HTERT RPE-1 (cell line): Measurements from ENCODE around the gene MRGPRF.
"Not testable (repeated sequence)": the region's sequence is repeated elsewhere in the genome, so short reads cannot be mapped to it uniquely, and the experiment has no call there.

Experiments used
- in situ Hi-C: fragments of 300-500 bp; cut with MboI; formaldehyde crosslinking; loops from 4 replicates; pipeline ENCODE4 v1.14.3; 2020; ENCODE audit warnings: low sequenced_read_pairs

Gene MRGPRF

DNA sequence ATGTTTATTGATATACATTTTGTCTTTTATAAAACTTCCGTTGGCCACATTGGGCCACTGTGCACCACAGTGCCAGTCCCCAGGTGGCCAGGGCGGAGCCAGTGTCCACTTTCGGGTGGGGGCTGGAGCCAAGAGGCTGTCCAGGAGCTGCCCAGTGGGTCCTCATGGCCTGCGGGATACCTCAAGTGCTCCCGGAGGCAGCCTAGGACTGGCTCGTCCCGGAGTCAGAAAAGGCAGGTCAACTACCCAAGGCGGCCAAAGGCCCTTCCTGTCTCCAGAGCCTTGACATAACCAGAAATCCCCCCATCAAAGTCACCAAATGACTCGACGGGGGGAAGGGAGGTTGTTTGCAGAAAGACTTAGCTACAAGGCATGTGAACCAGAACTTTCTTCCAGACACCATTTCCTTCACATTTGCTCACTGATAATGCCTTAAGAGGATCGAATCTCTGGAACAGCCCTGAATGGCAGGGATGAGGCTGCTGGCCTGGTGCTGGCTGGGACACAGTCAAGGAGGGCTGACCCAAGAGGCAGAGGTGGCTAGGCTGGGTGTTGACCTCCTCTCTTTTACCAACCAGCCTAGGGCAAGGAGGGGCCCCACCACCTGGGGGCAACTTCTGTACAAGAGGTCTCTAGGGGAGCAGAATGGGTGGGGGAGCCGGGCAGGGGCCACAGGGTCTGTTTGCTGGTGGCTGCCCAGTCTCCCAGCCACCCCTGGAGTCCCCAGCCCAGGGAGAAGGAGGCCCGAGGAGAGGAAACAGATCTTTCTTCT, 8.4 kb downstream of the MRGPRF start:
- in situ Hi-C loops: no loop called here

DNA sequence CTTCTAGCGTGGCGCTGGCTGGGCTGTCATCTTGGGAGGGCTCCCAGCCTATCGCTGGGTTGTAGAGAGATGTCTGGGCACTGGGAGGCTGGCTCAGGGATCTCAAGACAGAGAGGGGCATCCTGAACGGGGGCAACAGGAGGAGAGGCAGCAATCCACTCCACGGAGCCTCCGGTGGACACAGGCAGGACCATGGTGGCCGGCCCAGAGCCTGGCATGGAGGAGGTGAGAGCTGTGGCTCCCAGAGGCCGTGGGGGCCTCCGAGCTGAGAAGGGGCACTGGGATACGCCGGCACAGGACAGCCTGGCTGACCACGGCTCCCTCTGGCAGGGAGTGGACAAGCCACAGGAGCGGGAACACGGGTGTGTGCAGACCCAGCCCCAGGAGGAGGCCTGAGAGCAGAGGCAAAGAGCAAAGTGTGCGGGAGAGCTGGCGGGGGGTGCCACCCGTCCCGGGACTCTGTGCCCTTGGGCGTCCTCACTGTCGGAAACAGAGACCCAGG, 9.1 kb downstream of the MRGPRF start:
- in situ Hi-C loops: no loop called here

DNA sequence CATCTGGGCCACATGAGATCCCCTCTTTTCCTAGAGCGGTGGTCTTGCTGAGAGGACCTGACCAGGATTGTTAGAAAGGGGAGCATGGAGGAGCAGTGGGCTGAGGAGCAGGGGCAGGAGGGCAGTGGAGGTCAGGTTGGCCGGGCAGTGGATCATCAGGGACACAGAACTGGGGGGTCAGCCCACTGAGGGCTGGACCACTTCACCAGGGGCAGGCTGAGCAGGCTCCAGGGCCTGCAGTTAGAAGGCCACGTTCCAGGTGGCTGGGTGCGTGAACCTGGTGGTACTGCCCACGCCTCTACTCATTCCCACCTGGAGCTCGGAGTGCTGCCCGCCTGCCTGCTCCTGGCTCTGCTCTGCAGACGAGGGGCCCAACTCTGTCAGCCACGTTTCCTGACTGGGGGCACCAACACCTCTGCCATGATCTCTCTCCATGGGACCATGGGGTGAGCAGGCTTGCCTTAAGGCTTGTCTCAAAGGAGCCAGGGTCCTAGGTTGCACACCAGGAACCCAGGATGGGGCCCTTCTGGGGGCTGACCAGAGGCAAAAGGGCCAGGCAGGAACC, 9.7 kb downstream of the MRGPRF start:
- in situ Hi-C loops: no loop called here

DNA sequence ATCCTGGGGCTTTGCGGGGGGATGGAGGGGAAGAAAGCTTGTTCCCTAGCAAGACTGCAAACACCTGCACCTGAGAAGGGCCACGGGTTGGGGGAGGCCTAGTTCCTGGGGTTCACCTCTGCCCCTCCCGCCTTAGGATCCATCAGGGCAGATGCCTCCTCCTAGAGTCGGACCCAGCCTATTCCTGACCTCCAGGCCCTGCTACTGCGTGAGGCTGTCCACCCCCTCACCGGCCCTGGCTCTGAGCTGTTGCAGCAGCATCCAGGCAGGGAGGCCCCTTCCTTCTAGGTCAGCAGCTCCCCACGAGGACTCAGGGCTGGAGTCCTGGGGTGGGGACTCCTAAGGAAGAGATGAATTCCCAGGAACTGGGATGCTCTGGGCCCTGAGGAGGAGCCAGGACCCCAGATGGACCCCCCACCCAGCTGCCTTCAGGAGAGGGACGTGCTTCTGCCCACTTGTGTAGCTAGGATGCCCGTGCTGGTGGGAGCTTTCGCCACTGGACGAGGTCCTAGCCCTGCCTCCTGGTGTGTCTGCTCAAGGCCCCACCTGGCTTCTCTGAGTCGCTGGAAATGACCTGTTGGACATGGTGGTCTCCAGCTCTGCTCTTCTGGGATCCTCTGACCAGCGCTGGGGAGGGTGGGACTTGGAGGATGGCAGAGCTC, 10.3 kb downstream of the MRGPRF start:
- in situ Hi-C loops: no loop called here

DNA sequence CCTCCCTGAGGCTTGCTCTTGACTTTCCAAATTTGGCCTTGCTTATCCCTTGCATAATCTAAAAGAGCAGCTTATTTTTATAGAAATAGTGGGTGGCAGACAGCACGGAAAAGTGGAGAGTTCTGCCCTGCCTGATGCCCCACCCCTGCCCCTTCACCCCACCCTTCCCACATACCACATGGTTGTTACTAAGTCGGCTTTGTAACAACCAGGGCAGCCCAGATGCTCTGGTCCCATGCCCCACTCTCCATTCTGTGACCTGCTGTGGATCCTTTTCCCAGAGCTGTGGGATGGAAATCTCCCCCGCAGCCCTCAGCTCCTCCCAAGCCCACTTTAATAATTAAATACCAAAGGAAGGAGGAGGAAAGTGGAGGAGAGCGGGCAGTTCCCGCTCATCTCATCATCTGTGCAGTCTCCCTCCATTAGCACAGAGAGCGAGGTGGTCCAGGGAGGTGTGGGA, 10.9 kb downstream of the MRGPRF start:
- in situ Hi-C loops: no loop called here

DNA sequence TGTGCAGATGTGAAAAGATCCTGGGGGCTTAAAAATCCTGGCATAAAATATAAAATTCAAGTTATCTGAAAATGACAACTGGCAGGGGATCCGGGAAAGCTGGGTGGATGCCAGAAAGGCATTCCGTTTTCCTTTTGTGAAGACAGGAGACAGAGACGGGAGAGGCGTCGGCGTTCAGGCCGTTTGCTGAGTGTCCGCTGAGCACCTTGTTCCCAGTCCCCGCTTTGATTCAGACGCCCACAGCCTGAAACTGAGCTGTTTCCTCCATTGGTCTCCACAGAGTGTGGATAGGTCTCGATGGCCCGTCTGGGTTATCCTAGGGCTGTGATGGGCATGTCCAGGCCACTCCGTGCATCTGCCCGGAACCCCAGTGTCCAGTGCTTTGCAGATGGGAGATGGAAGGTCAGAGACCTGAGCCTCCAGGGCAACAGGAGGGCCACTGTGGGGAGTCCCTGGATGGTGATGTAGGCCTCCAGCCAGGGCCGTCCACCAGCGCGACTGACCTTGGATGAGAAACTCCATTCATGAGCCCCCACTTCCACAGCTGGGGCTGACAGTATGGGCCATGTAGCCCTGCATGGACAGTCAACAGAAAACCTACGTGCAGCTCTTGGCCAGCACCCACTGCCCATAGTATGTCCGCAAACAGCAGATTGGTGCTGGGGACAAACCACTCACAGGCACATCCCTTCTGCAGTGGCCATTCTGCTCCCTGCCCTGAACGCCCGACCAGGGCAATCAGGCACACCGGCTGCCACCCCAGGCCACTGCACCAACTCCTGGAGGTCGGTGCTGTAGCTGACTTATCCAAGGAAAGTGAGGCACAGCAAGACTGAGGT, 11.6 kb downstream of the MRGPRF start:
- in situ Hi-C loops: no loop called here

DNA sequence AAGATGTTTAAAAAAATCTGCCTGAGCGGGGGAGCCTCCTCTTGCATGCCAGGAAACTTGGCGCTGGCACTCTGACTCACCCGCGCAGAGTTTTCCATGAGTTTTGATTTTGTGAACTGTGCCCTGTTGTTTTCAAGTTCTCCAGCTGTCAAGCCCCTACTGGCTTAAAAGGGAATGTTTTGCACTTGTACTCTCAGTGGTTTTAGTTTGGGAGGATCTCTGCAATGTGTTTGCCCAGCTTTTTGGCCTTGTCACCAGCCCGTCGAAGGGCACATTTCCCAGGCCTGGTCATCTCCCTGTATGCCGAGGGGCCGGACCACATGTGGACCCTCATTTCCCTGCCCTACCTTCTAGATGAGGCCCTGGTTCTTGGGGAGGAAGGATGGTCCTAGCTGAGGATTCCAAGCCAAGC, 12.2 kb downstream of the MRGPRF start:
- in situ Hi-C loops: no loop called here

DNA sequence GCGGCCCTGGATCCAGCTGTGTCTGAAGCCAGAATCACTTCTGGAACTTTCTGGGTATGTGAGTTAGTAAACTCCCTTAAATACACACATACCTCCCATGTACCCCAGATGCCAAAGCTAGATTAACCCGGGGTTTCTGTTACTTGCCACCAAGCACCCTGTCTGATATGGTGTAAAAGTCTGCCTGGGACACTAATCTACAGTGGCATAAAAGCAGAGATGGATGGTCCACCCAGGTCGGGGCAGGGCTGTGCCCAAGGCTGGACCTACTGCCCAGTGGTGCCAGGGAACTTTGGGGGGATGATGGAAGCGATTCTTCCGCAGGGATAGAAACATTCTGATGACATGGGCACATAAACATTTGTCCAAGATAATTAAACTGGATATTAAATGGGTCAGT, 12.7 kb downstream of the MRGPRF start:
- in situ Hi-C loops: no loop called here

DNA sequence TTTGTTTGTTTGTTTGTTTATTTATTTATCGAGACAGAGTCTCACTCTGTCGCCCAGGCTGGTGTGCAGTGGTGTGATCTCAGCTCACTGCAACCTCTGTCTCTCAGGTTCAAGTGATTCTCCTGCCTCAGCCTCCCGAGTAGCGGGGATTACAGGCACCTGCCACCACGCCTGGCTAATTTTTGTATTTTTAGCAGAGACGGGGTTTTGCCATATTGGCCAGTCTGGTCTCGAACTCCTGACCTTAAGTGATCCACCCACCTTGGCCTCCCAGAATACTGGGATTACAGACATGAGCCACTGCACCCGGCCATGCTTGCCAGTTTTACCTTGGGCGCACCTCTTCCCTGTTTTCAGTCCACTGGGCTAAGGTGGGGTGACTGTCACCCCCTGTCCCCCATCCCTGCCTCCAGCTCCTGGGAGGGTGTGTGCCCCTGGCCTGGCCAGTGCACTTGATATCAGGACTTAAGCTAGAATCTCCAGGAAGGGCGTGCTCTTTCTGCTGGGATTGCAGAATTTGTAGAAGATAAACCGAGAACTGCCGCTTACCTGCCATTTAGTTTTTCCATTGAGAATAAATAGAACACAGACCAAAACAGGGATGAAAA, 13.2 kb downstream of the MRGPRF start:
- in situ Hi-C loops: not testable (repeated sequence)

DNA sequence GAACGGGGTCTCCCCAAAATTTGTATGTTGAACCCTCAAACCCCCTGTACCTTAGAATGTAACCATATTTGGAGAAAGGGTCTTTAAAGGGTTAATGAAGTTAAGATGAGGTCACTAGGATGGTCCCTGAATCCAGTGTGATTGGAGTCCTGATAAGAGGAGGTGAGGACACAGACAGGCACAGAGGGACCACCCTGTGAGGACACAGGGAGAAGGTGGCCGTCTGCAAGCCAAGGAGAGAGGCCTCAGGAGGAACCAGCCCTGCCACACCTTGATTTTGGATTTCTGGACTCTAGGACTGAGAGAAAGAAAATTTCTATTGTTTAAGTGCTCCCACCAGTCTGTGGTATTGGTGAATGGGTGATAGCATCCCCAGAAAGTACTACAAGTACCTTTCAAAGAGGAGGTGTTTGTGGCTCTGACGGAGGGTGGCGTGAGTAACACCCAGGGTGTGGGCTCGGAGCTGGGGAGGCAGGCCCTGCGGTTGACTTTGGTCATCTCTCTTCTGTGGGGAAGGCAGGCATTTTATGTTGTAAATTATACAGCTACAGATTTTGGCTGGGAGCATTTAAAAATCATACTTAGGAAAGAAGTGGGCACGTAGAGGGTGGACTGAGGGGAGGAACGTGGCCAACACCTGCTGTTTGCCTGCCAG, 13.8 kb downstream of the MRGPRF start:
- in situ Hi-C loops: no loop called here

DNA sequence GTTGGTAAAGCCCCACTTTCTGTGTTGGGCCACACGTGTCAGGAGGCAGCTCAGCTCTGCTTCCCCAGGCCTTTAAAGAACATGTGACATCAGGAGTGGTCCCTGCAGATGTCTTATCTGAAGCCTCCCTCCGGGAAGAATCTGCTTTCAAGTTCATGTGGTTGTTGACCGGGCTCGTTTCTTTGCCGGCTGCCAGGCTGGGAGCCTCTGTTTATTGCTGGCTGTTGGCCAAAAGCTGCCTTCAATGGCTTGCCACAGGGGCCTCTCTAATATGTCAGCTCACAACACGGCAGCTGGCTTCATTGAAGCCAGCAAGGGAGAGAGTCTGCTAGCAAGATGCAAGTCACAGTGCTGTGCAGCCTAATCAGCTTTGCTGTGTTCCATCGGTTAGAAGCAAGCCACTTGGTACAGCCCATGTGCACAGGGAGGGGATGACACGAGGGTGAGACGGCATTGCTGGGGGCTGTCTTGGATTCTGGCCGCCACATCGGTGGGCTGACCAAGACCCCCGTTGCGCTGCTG, 14.6 kb downstream of the MRGPRF start:
- in situ Hi-C loops: no loop called here

DNA sequence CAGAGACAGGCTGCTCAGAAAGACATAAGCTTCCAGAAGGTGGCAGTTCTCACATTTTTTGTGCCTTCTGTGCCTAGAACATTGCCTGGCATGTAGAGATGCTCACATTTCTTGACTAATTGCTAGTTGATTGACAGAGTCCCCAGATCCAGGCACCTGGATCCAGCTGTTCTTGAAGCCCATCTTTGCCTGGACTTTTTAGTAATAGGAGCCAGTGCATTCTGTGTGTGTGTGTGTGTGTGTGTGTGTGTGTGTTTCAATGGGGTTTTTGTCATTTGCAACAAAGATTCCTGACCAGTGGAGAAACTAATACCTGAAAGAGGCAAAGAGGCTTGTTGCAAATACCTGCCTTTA, 15.1 kb downstream of the MRGPRF start:
- in situ Hi-C loops: no loop called here

DNA sequence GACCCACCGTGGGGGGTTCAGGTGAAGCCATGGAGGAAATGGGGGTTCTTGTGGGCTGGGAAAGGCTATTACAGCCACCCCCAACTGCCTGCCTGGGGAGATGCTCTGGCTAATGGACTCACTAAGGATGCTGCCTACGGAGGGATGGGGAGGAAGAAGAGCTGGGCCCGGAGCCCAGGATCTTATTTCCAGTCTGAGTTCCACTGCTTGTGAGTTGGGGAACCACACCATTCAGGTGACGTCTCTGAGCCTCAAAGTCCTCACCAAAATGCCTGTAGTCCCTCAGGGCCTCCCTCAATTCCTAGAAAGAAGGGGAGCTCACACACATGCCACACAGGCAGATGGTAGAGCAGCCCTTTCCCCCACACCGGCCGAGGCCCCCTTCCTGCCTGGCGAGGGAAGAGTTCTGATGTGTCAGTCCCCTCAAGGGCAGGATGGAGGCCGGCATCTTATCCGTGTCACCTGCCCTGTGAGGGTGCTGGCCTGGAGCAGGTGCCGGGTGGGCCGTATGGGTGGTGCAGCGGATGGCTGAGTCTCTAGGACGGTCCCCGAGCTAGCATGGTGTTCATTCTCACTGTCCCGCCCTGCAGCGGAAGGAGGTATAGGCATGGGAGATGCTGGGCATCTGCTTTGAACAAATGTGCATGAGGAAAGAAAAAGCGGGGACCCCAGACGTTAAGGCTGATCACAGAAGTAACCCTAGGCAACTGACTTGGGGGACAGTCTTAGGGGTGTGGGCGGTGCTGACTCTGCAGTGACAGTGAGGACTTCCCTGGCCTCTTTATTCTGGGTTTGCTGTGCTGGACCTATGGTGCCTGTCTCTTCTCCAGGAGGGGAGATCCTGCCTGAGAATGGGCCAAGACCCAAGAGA, 15.7 kb downstream of the MRGPRF start:
- in situ Hi-C loops: no loop called here

DNA sequence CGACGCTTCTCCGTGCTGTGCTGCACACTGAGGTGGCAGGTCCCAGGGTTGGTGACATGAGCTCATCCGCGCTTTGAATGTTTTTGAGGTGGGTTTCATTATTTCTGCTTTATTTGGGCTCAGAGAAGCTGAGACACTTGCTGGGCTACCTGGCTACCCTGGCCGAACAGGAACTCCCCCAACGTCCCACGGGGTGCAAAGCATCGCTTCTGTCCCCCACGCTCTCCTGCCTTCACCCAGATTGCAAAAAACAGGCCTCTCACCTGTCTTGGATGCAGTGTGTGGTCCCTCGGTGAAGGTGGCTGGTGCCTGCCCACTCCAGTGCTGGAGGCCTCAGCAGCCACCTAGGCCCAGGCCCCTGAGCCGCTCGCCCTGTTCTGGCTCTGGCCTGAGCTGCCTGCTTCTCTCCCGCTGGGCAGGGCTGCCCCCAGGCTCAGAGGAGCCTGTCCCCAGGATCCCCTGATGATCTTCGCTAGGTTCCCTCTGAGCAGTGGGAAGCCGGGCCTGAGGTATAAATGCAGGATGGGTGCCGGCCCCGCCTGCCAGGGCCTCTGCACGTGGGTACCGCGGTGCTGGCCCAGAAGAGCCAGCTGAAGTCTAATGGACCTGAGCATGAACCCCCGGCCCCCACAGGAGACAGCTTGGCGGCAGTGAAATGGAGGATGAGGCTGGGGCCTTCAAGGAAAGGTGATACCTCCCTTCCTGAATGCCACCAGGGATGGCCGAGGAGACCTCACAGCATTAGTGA, 16.5 kb downstream of the MRGPRF start:
- in situ Hi-C loops: no loop called here

DNA sequence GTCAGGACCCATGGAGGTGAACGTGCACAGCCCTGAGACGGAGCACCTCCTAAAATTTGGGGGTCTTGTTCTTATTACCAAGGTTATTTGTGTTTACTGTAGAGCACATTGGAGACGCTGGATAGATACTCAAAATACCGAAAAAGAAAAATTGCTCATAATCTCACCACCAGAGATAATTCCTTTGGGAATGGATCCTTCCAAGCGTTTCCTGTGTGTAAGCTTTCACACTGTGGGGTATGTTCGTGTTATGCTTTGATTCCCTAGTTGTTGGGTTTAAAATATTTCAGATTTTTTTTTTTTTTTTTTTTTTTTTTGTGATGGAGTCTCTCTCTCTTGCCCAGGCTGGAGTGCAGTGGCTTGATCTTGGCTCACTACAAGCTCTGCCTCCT, 18.2 kb downstream of the MRGPRF start:
- in situ Hi-C loops: no loop called here

DNA sequence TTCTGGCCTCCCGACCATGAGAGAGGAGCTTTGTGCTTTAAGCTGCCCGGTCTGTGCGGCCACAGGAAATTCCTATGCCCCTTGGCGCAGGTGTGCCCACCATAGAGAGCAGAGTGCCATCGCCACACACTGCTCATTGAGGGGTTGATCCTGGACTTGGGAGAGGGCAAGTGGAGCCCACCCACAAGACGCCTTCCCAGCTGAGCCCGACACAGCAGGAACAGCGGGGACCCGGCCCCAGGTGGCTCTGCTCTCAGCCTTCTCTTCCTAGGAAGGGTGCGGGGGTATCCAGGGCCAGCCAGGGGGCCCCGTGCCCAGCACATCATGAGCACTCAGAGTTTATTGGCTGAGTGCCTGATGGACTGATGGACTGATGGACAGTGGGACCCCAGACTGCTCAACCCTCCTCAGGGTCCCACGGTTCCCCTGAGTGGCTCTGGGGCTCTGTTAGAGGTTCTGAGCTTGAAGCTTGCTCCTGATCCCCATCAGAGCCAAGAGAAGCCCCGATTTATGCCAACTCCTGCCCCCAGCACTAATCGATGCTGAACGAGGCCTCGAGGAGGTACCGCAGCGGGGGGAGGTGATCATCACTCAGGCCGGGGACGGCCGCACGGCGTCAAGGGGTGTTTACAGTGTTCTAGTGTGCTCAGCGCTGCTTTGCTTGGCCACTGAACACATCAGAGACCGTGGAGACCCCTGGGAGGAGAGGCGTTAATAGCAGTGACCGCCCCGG, 18.7 kb downstream of the MRGPRF start:
- in situ Hi-C loops: no loop called here

DNA sequence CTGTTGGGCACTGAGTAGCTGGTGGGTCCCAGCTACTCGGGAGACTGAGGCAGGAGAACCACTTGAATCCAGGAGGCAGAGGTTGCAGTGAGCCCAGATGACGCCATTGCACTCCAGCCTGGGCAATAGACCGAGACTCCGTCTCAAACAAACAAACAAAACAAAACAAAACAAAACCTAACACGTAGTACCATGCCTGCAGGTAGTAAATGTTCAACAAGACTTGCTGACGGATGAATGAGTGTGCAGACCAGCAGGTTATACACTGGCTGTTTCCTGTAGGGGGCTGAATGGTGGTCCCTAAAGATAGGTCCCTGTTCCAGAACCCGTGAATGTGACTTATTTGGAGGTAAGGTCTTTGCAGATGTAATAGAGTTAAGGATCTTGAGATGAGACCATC, 19.5 kb downstream of the MRGPRF start:
- in situ Hi-C loops: no loop called here

DNA sequence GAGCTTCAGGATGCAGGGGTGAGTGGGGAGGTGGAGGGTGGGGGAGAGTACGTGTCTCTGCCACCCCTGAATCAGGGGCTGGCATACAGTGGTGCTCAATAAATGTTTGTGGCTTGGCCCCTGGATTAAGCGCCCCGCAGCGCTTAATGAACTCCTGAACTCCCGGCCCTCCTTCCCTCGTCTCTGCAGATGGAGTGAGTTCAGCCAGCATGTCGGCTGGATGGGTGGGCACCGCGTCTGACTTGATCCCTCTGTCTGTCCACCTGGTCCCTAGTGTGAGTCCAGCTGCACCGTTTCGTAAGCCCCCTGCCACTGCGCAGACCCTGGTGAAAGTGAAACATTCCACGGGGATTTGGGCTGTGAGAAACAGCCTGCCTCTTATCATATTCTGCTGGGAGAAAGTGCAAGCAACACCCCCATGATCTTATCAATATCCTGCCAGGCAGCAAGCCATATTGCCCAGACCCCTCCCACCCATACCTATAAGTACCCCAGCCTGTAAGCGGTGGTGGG, 20.2 kb downstream of the MRGPRF start:
- in situ Hi-C loops: no loop called here
